ENCODE results near the gene ALG6. TPM values are rescaled to one million over a fixed set of nuclear protein-coding genes. Genes with fewer than 3 reads are reported as not detected.
"Not testable (repeated sequence)": the region's sequence is repeated elsewhere in the genome, so short reads cannot be mapped to it uniquely, and the experiment has no call there.

ALG6 gene
- total RNA-seq, 4 donors from 2014 or later: 4.2 to 10.3 (median 8.8) TPM

DNA sequence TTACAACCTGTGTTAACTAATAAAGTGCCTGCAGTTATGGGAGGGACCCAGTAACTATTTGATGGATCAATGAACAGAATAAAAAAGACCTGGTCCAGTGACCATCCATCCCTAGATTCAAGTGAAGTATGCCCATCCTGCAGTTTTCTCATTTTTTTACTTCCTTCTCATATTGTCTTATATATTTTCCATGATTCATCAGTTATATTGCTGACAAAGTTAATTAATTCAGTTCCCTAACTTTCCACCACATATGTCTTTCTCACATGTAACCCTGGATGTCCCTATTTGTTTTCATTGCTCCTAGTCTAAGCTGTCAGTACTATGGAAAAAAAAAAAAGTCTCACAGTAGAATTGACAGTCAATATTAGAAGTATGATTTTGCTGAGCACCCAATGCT lies 91.3 kb downstream of the ALG6 start:
- no peak for ATAC-seq (ENCODE audit: low FRiP score)
- TF ChIP-seq, protein P1, sequence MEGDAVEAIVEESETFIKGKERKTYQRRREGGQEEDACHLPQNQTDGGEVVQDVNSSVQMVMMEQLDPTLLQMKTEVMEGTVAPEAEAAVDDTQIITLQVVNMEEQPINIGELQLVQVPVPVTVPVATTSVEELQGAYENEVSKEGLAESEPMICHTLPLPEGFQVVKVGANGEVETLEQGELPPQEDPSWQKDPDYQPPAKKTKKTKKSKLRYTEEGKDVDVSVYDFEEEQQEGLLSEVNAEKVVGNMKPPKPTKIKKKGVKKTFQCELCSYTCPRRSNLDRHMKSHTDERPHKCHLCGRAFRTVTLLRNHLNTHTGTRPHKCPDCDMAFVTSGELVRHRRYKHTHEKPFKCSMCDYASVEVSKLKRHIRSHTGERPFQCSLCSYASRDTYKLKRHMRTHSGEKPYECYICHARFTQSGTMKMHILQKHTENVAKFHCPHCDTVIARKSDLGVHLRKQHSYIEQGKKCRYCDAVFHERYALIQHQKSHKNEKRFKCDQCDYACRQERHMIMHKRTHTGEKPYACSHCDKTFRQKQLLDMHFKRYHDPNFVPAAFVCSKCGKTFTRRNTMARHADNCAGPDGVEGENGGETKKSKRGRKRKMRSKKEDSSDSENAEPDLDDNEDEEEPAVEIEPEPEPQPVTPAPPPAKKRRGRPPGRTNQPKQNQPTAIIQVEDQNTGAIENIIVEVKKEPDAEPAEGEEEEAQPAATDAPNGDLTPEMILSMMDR (IDR thresholded peaks at IDR 0.05): no peak
- no peak for DNase-seq (ENCODE audit: low spot score)

DNA sequence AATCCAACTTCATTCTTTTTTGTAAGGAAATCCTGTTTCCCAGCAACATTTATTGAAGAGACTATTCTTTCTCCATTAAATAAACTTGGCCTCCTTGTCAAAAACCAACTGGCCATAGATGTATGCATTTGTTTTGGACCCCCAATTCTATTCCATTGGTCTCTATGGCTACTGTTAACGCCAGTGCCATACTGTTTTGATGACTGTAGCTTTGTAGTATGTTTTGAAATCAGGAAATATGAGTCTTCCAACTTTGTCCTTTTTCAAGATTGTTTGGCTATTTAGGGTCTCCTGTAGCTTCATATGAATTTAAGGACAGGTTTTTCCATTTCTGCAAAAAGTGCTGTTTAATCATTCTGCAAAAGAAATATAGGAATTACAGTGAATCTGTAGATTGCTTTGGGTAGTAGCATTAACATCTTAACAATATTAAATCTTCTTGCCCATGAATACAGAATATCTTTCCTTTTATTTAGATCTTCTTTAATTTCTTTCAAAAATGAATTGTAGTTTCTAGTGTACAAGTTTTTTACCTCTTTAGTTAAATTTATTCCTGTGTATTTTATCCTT lies 94.3 kb downstream of the ALG6 start:
- ATAC-seq (ENCODE audit: low FRiP score) (no peak), DNase-seq (ENCODE audit: low spot score) (no peak)
- TF ChIP-seq, protein P1 (IDR thresholded peaks at IDR 0.05): no peak

DNA sequence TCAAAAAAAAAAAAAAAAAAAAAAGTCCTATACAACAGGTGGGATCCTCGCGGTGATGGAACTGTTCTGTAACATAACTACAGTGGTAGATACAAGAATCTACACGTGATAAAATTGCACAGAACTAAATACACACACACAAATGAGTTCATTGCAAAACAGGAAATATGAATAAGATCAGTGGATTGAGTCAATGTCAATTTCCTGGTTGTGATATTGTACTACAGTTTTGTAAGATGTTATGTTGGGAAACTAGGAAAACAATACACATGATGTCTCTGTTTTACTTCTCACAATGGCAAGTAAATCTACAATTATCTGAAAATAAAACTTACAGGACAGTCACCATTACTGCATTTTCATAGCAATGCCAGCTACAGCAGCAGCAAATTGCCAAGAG lies 95.8 kb downstream of the ALG6 start:
- TF ChIP-seq, protein P1 (IDR thresholded peaks at IDR 0.05): no peak

DNA sequence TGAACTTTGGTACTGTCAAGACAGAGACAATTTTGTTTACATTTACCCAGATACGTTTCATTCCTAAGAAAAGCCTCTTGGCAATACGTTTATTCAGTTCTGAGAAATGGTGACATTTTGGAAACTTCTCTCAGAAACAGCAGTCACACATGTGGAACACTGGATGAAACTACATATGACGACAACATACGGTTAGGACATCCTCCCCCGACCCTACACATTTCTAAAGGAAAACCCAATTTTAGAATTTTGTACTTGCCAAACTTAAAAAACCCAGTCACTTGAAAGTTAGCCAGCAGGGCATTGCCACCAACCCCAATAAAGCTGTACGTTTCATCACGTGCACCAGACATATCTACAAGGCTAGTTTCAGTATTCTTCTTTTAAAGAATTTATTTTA lies 98.8 kb downstream of the ALG6 start:
- no peak for ATAC-seq (ENCODE audit: low FRiP score)
- DNase-seq (ENCODE audit: low spot score): no peak
- TF ChIP-seq, protein P1 (IDR thresholded peaks at IDR 0.05): no peak

More for the DNA sequence above, 95.8 kb downstream of the ALG6 start:
- DNase-seq (ENCODE audit: low spot score) (no peak), ATAC-seq (ENCODE audit: low FRiP score) (no peak)

DNA sequence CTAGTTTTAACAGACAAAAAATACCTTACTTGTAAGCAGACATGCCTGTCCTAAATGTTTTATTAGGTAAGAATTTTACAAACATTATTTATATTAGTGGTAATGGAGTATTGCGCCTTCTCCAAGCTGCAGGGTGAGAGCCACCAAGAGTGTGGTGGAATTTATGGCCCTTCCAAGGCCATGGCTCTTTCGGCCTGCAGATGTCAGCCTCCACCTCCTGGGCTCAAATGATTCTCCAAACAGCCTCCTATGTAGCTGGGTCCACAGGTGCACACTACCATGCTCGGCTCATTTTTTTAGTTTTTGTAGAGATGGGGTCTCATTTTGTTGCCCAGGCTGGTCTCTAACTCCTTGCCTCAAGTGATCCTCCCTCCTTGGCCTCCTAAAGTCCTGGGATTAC lies 99.3 kb downstream of the ALG6 start:
- TF ChIP-seq, protein P1 (IDR thresholded peaks at IDR 0.05): no peak
- DNase-seq (ENCODE audit: low spot score) (no peak), ATAC-seq (ENCODE audit: low FRiP score) (no peak)

DNA sequence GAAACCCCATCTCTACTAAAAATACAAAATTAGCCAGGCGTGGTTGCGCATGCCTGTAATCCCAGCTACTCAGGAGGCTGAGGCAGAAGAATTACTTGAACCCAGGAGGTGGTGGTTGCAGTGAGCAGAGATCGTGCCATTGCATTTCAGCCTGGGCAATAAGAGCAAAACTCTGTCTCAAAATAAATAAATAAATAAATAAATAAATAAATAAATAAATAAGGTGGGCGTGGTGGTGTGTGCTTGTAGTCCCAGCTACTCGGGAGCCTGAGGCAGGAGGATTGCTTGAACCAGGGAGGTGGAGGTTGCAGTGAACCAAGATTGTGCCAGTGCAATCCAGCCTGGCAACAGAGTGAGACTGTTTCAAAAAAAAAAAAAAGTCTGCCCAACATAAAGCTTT lies 101.3 kb downstream of the ALG6 start:
- ATAC-seq (ENCODE audit: low FRiP score); DNase-seq (ENCODE audit: low spot score): not testable (repeated sequence)

DNA sequence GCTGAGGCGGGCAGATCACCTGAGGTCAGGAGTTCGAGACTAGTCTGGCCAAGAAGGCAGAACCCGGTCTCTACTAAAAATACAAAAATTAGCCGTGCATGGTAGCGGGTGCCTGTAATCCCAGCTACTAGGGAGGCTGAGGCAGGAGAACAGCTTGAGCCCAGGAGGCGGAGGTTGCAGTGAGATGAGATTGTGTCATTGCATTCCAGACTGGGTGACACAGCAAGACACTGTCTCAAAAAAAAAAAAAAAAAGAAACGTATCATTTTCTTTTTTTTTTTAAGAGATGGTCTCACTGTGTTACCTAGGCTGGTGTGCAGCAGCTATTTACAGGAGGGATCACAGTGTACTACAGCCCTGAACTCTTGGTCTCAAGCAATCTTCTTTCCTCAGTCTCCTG lies 108.3 kb downstream of the ALG6 start:
- DNase-seq (ENCODE audit: low spot score) (no peak), ATAC-seq (ENCODE audit: low FRiP score) (no peak)
- TF ChIP-seq, protein P1 (IDR thresholded peaks at IDR 0.05): no peak

All from omental fat pad (tissue), 4 donors.